PC-9 (cell line): ENCODE results near the gene SLC44A3.

Experiments used
- CTCF ChIP-seq: fragments of 200-600 bp; sonication (generic); conservative IDR thresholded peaks from 2 replicates; pipeline ENCODE4 v1.6.1; 2017; ENCODE audit warnings: mixed run types, antibody characterized with exemption, mild to moderate bottlenecking, moderate library complexity
- EZH2 ChIP-seq: fragments of 200-600 bp; sonication (generic); IDR thresholded peaks from 2 replicates; pipeline ENCODE4 v1.8.0; 2017; ENCODE audit warnings: antibody characterized with exemption, low read depth

GRCh38 chr1:94883691-94884090 is 63.5 kb downstream of the SLC44A3 start:
- TF ChIP-seq CTCF (no peak), EZH2 (no peak)
